ENCODE measurements around the gene IGFLR1. TPM values are rescaled to one million over a fixed set of nuclear protein-coding genes. Genes with fewer than 3 reads are reported as not detected.

The IGFLR1 gene
- total RNA-seq, 1 experiment from 2014 or later, result 9.9 TPM

DNA sequence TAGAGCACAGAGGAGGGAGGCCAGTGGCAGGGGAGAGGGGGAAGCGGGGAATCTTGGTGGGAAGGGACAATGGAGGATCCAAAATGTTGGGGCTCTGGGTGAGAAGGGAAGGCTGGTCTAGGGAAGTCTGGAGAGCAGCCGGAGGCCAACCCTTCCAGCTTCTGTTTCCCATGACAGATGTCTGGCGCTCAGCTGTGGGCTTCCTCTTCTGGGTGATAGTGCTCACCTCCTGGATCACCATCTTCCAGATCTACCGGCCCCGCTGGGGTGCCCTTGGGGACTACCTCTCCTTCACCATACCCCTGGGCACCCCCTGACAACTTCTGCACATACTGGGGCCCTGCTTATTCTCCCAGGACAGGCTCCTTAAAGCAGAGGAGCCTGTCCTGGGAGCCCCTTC is 4.3 kb upstream of the IGFLR1 start (continued):
- TF ChIP-seq, protein P1, sequence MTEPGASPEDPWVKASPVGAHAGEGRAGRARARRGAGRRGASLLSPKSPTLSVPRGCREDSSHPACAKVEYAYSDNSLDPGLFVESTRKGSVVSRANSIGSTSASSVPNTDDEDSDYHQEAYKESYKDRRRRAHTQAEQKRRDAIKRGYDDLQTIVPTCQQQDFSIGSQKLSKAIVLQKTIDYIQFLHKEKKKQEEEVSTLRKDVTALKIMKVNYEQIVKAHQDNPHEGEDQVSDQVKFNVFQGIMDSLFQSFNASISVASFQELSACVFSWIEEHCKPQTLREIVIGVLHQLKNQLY (CRISPR knock-in tag; IDR thresholded peaks at IDR 0.05), result no peak
- TF ChIP-seq, protein P2, sequence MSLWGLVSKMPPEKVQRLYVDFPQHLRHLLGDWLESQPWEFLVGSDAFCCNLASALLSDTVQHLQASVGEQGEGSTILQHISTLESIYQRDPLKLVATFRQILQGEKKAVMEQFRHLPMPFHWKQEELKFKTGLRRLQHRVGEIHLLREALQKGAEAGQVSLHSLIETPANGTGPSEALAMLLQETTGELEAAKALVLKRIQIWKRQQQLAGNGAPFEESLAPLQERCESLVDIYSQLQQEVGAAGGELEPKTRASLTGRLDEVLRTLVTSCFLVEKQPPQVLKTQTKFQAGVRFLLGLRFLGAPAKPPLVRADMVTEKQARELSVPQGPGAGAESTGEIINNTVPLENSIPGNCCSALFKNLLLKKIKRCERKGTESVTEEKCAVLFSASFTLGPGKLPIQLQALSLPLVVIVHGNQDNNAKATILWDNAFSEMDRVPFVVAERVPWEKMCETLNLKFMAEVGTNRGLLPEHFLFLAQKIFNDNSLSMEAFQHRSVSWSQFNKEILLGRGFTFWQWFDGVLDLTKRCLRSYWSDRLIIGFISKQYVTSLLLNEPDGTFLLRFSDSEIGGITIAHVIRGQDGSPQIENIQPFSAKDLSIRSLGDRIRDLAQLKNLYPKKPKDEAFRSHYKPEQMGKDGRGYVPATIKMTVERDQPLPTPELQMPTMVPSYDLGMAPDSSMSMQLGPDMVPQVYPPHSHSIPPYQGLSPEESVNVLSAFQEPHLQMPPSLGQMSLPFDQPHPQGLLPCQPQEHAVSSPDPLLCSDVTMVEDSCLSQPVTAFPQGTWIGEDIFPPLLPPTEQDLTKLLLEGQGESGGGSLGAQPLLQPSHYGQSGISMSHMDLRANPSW (CRISPR knock-in tag; conservative IDR thresholded peaks at IDR 0.05; ENCODE audit: low read depth), result no peak
- TF ChIP-seq PRRX2 (CRISPR knock-in tag; IDR thresholded peaks at IDR 0.05) (no peak), NFE2L1 (CRISPR knock-in tag; IDR thresholded peaks at IDR 0.05) (no peak), CREB1 (CRISPR knock-in tag; IDR thresholded peaks at IDR 0.05) (no peak), TP53 (CRISPR knock-in tag; IDR thresholded peaks at IDR 0.05) (no peak), ZNF416 (CRISPR knock-in tag; IDR thresholded peaks at IDR 0.05) (no peak)
- TF ChIP-seq, protein P3, sequence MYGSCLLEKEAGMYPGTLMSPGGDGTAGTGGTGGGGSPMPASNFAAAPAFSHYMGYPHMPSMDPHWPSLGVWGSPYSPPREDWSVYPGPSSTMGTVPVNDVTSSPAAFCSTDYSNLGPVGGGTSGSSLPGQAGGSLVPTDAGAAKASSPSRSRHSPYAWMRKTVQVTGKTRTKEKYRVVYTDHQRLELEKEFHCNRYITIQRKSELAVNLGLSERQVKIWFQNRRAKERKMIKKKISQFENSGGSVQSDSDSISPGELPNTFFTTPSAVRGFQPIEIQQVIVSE (CRISPR knock-in tag; IDR thresholded peaks at IDR 0.05; ENCODE audit: borderline replicate concordance), result no peak
- TF ChIP-seq, protein P4, sequence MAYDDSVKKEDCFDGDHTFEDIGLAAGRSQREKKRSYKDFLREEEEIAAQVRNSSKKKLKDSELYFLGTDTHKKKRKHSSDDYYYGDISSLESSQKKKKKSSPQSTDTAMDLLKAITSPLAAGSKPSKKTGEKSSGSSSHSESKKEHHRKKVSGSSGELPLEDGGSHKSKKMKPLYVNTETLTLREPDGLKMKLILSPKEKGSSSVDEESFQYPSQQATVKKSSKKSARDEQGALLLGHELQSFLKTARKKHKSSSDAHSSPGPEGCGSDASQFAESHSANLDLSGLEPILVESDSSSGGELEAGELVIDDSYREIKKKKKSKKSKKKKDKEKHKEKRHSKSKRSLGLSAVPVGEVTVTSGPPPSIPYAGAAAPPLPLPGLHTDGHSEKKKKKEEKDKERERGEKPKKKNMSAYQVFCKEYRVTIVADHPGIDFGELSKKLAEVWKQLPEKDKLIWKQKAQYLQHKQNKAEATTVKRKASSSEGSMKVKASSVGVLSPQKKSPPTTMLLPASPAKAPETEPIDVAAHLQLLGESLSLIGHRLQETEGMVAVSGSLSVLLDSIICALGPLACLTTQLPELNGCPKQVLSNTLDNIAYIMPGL (CRISPR knock-in tag; IDR thresholded peaks at IDR 0.05), result no peak

DNA sequence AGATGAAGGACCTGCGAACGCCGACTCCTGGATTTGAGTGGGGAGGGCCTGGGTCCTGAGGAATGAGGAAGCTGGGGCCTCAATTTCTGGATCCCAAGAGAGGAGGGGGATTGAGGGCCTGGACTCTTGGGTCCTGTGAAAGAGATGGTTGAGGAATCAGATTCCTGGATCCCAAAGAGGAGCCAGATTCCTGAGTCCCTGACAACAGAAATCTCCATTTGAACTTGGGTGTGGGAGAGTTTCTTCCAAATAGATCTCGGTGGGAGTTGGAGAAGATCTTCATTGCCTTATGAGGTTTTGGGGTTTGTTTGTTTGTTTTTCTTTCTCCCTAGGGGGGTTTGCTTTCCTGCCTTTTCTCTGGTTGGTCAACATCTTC is 3.8 kb upstream of the IGFLR1 start:
- peaks cover 27% of the 10 kb centered on the region for H3K4me1 Mint-ChIP-seq
- H3K27ac Mint-ChIP-seq, result peak overlapping the region; percentile 99
- DNase-seq (ENCODE audit: low spot score) (no peak), ATAC-seq (no peak)
- H3K9me3 Mint-ChIP-seq, result no peaks in the 10 kb centered on the region
- H3K4me3 Mint-ChIP-seq, result peak overlapping the region; percentile 98
- H3K36me3 Mint-ChIP-seq, result peaks cover 6% of the 10 kb centered on the region; the same call in 1 of the 2 replicates
- H3K27me3 Mint-ChIP-seq (ENCODE audit: low read depth), result no peaks in the 10 kb centered on the region
- ChIA-PET CTCF (interaction anchor here (0.9 to 2.0 kb wide), 9 partner anchors 10 to 308 kb away, joined by 3 to 41 read pairs (median 5); partner anchors contain the start of genes HSPB6, PROSER3 and THAP8), POLR2A (interaction anchor here (0.9 to 1.3 kb wide), 4 partner anchors 11 to 102 kb away, joined by 3 to 6 read pairs (median 4); partner anchors contain the start of genes HSPB6 and KMT2B)
- TF ChIP-seq ELF4 (CRISPR knock-in tag; IDR thresholded peaks at IDR 0.05; ENCODE audit: low read depth), result no peak
- TF ChIP-seq NR3C1 (CRISPR knock-in tag; conservative IDR thresholded peaks at IDR 0.05; ENCODE audit: low read depth), result no peak
- TF ChIP-seq, protein P5, sequence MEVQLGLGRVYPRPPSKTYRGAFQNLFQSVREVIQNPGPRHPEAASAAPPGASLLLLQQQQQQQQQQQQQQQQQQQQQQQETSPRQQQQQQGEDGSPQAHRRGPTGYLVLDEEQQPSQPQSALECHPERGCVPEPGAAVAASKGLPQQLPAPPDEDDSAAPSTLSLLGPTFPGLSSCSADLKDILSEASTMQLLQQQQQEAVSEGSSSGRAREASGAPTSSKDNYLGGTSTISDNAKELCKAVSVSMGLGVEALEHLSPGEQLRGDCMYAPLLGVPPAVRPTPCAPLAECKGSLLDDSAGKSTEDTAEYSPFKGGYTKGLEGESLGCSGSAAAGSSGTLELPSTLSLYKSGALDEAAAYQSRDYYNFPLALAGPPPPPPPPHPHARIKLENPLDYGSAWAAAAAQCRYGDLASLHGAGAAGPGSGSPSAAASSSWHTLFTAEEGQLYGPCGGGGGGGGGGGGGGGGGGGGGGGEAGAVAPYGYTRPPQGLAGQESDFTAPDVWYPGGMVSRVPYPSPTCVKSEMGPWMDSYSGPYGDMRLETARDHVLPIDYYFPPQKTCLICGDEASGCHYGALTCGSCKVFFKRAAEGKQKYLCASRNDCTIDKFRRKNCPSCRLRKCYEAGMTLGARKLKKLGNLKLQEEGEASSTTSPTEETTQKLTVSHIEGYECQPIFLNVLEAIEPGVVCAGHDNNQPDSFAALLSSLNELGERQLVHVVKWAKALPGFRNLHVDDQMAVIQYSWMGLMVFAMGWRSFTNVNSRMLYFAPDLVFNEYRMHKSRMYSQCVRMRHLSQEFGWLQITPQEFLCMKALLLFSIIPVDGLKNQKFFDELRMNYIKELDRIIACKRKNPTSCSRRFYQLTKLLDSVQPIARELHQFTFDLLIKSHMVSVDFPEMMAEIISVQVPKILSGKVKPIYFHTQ (CRISPR knock-in tag; IDR thresholded peaks at IDR 0.05), result no peak
- TF ChIP-seq RORB (CRISPR knock-in tag; IDR thresholded peaks at IDR 0.05), result no peak
- TF ChIP-seq, protein P6, sequence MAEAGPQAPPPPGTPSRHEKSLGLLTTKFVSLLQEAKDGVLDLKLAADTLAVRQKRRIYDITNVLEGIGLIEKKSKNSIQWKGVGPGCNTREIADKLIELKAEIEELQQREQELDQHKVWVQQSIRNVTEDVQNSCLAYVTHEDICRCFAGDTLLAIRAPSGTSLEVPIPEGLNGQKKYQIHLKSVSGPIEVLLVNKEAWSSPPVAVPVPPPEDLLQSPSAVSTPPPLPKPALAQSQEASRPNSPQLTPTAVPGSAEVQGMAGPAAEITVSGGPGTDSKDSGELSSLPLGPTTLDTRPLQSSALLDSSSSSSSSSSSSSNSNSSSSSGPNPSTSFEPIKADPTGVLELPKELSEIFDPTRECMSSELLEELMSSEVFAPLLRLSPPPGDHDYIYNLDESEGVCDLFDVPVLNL (CRISPR knock-in tag; IDR thresholded peaks at IDR 0.05; ENCODE audit: borderline replicate concordance, low read depth), result no peak
- TF ChIP-seq, protein P1 (CRISPR knock-in tag; IDR thresholded peaks at IDR 0.05), result no peak
- TF ChIP-seq, protein P7, sequence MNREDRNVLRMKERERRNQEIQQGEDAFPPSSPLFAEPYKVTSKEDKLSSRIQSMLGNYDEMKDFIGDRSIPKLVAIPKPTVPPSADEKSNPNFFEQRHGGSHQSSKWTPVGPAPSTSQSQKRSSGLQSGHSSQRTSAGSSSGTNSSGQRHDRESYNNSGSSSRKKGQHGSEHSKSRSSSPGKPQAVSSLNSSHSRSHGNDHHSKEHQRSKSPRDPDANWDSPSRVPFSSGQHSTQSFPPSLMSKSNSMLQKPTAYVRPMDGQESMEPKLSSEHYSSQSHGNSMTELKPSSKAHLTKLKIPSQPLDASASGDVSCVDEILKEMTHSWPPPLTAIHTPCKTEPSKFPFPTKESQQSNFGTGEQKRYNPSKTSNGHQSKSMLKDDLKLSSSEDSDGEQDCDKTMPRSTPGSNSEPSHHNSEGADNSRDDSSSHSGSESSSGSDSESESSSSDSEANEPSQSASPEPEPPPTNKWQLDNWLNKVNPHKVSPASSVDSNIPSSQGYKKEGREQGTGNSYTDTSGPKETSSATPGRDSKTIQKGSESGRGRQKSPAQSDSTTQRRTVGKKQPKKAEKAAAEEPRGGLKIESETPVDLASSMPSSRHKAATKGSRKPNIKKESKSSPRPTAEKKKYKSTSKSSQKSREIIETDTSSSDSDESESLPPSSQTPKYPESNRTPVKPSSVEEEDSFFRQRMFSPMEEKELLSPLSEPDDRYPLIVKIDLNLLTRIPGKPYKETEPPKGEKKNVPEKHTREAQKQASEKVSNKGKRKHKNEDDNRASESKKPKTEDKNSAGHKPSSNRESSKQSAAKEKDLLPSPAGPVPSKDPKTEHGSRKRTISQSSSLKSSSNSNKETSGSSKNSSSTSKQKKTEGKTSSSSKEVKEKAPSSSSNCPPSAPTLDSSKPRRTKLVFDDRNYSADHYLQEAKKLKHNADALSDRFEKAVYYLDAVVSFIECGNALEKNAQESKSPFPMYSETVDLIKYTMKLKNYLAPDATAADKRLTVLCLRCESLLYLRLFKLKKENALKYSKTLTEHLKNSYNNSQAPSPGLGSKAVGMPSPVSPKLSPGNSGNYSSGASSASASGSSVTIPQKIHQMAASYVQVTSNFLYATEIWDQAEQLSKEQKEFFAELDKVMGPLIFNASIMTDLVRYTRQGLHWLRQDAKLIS (CRISPR knock-in tag; IDR thresholded peaks at IDR 0.05; ENCODE audit: borderline replicate concordance), result no peak
- TF ChIP-seq OVOL2 (CRISPR knock-in tag; IDR thresholded peaks at IDR 0.05; ENCODE audit: borderline replicate concordance), result no peak
- TF ChIP-seq GABPB1 (CRISPR knock-in tag; IDR thresholded peaks at IDR 0.05), result no peak
- TF ChIP-seq, protein P8, sequence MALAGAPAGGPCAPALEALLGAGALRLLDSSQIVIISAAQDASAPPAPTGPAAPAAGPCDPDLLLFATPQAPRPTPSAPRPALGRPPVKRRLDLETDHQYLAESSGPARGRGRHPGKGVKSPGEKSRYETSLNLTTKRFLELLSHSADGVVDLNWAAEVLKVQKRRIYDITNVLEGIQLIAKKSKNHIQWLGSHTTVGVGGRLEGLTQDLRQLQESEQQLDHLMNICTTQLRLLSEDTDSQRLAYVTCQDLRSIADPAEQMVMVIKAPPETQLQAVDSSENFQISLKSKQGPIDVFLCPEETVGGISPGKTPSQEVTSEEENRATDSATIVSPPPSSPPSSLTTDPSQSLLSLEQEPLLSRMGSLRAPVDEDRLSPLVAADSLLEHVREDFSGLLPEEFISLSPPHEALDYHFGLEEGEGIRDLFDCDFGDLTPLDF (CRISPR knock-in tag; IDR thresholded peaks at IDR 0.05), result no peak
- no peak for TF ChIP-seq CBFB (CRISPR knock-in tag; IDR thresholded peaks at IDR 0.05; ENCODE audit: low read depth)
